Measurements from ENCODE around the gene SLC35F3. TPM values are rescaled to one million over a fixed set of nuclear protein-coding genes. Genes with fewer than 3 reads are reported as not detected.

Gene SLC35F3
- polyA plus RNA-seq, 1 of the 3 experiments (the other 2 are of a cell fraction), result 0.87 TPM

DNA sequence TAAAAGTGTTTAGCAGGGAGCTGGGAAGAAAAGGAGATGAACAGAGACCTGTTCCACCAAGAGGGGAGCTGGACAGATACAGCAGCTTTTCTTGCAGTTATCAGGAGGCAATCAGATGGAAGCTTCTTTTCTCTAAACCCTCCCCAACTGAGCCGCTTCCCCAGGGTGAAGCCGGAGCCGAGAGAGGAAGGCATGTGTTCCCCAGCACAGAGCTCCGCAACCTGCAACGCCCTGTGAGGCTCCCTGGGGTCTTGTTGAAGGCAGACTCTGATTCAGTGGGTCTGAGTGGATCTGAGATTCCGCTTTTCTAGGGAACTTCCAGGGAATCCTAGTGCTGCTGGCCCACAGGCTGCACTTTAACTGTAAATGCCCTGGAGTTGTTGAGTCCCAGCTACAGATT, 329.7 kb downstream of the SLC35F3 start:
- Histone ChIP-seq H3K27ac (ENCODE audit: low read depth in 2 of 2, low read length in 1 of 2) (no peak overlapping the region), H2AFZ (ENCODE audit: low read depth) (no peak overlapping the region), H3K9ac (no peak overlapping the region), H3K4me3 (ENCODE audit: low read depth in 2 of 2, low read length in 1 of 2) (no peak overlapping the region), H3K4me2 (no peak overlapping the region), H3K36me3 (replicated peaks in 1 of 2; ENCODE audit: control insufficient read depth in 1 of 2, insufficient read depth in 2 of 2, low read length in 1 of 2) (no peaks in the 10 kb centered on the region), H3K9me3 (no peaks in the 10 kb centered on the region), H4K20me1 (ENCODE audit: insufficient read depth) (no peaks in the 10 kb centered on the region), H3K27me3 (ENCODE audit: insufficient read depth) (no peaks in the 10 kb centered on the region), H3F3A (replicated peaks; ENCODE audit: insufficient read depth) (no peaks in the 10 kb centered on the region), H3K9me2 (no peaks in the 10 kb centered on the region), H3K79me2 (ENCODE audit: insufficient read depth) (no peaks in the 10 kb centered on the region), H3K4me1 (ENCODE audit: control insufficient read depth in 1 of 2, insufficient read depth in 2 of 2, low read depth in 1 of 2, low read length in 1 of 2) (peaks cover 0 to 24% of the 10 kb centered on the region in 2 experiments; a peak in 2 of 4 replicates)
- no peak for DNase-seq
- TF ChIP-seq, protein P1, sequence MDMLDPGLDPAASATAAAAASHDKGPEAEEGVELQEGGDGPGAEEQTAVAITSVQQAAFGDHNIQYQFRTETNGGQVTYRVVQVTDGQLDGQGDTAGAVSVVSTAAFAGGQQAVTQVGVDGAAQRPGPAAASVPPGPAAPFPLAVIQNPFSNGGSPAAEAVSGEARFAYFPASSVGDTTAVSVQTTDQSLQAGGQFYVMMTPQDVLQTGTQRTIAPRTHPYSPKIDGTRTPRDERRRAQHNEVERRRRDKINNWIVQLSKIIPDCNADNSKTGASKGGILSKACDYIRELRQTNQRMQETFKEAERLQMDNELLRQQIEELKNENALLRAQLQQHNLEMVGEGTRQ (IDR thresholded peaks at IDR 0.05; ENCODE audit: borderline replicate concordance, low read depth, low read length), result no peak
- TF ChIP-seq CHD2 (IDR thresholded peaks at IDR 0.05; ENCODE audit: low read length, partially characterized antibody), result no peak
- TF ChIP-seq, protein P2, sequence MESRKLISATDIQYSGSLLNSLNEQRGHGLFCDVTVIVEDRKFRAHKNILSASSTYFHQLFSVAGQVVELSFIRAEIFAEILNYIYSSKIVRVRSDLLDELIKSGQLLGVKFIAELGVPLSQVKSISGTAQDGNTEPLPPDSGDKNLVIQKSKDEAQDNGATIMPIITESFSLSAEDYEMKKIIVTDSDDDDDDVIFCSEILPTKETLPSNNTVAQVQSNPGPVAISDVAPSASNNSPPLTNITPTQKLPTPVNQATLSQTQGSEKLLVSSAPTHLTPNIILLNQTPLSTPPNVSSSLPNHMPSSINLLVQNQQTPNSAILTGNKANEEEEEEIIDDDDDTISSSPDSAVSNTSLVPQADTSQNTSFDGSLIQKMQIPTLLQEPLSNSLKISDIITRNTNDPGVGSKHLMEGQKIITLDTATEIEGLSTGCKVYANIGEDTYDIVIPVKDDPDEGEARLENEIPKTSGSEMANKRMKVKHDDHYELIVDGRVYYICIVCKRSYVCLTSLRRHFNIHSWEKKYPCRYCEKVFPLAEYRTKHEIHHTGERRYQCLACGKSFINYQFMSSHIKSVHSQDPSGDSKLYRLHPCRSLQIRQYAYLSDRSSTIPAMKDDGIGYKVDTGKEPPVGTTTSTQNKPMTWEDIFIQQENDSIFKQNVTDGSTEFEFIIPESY (IDR thresholded peaks at IDR 0.05; ENCODE audit: borderline replicate concordance, low read depth), result no peak
- no peak for TF ChIP-seq POLR2AphosphoS5 (IDR thresholded peaks at IDR 0.05; ENCODE audit: low read depth, low read length)
- TF ChIP-seq YY1 (IDR thresholded peaks at IDR 0.05; ENCODE audit: low read depth), result no peak
- no peak for TF ChIP-seq EP300 (IDR thresholded peaks at IDR 0.05; ENCODE audit: borderline replicate concordance in 1 of 2, low read depth in 1 of 2, low read length in 1 of 2)
- TF ChIP-seq, protein P3, sequence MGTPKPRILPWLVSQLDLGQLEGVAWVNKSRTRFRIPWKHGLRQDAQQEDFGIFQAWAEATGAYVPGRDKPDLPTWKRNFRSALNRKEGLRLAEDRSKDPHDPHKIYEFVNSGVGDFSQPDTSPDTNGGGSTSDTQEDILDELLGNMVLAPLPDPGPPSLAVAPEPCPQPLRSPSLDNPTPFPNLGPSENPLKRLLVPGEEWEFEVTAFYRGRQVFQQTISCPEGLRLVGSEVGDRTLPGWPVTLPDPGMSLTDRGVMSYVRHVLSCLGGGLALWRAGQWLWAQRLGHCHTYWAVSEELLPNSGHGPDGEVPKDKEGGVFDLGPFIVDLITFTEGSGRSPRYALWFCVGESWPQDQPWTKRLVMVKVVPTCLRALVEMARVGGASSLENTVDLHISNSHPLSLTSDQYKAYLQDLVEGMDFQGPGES (IDR thresholded peaks at IDR 0.05; ENCODE audit: low read depth, low read length), result no peak
- no peak for TF ChIP-seq GATA2 (CRISPR knock-in tag; IDR thresholded peaks at IDR 0.05)
- no peak for TF ChIP-seq ELF1 (IDR thresholded peaks at IDR 0.05)
- no peak for TF ChIP-seq FOXJ3 (CRISPR knock-in tag; IDR thresholded peaks at IDR 0.05)
- no peak for TF ChIP-seq RCOR1 (IDR thresholded peaks at IDR 0.05; ENCODE audit: low read length)
- TF ChIP-seq RXRA (IDR thresholded peaks at IDR 0.05; ENCODE audit: borderline replicate concordance, low read depth), result no peak
- TF ChIP-seq EZH2phosphoT487 (IDR thresholded peaks at IDR 0.05; ENCODE audit: borderline replicate concordance, low read depth), result no peak
- no peak for TF ChIP-seq SMC3 (IDR thresholded peaks at IDR 0.05; ENCODE audit: low read depth, low read length)
- TF ChIP-seq, protein P4, sequence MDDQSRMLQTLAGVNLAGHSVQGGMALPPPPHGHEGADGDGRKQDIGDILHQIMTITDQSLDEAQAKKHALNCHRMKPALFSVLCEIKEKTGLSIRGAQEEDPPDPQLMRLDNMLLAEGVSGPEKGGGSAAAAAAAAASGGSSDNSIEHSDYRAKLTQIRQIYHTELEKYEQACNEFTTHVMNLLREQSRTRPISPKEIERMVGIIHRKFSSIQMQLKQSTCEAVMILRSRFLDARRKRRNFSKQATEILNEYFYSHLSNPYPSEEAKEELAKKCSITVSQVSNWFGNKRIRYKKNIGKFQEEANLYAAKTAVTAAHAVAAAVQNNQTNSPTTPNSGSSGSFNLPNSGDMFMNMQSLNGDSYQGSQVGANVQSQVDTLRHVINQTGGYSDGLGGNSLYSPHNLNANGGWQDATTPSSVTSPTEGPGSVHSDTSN (IDR thresholded peaks at IDR 0.05), result no peak
- no peak for TF ChIP-seq JUND (IDR thresholded peaks at IDR 0.05)
- TF ChIP-seq TAF1 (IDR thresholded peaks at IDR 0.05; ENCODE audit: borderline replicate concordance, low read depth, low read length), result no peak
- no peak for TF ChIP-seq FOSL2 (IDR thresholded peaks at IDR 0.05; ENCODE audit: borderline replicate concordance, low read depth)
- TF ChIP-seq, protein P5, sequence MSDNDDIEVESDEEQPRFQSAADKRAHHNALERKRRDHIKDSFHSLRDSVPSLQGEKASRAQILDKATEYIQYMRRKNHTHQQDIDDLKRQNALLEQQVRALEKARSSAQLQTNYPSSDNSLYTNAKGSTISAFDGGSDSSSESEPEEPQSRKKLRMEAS (IDR thresholded peaks at IDR 0.05; ENCODE audit: low read depth), result no peak
- CTCF ChIA-PET, result interaction anchor here (0.7 to 2.4 kb wide), 2 partner anchors 21 to 53 kb away, joined by 3 to 16 read pairs; no protein-coding TSS in a partner anchor
- POLR2A ChIA-PET, result no interaction called here
- WGBS (ENCODE audit: low lambda C conversion rate), result 71% methylated on average over 4 of the region's 6 CpGs

Data from SK-N-SH (cell line).